Activated T-cell treated with anti-CD3 and anti-CD28 coated beads for 4 hours (primary cell): Measurements from ENCODE around the gene CENPQ.

Experiments used
- DNase-seq: peaks from one replicate; pipeline ENCODE4 v3.0.0-alpha.2; 2020

Gene CENPQ

GRCh38 chr6:49506569-49507111 lies 43.5 kb downstream of the CENPQ start:
- DNase-seq, result no peak

- DNase-seq, result no peak
These were observed 46.2 kb downstream of the CENPQ start for GRCh38 chr6:49509342-49509741.

GRCh38 chr6:49513153-49513989 lies 50.2 kb downstream of the CENPQ start:
- DNase-seq, result no peak

- DNase-seq, result no peak
These were observed 51.7 kb downstream of the CENPQ start for GRCh38 chr6:49514571-49515484.

GRCh38 chr6:49515485-49516146 lies 52.4 kb downstream of the CENPQ start:
- no peak for DNase-seq

GRCh38 chr6:49516147-49516505 lies 53.0 kb downstream of the CENPQ start:
- DNase-seq, result no peak

GRCh38 chr6:49517919-49518318 lies 54.7 kb downstream of the CENPQ start:
- DNase-seq, result no peak

GRCh38 chr6:49519660-49520059 lies 56.5 kb downstream of the CENPQ start:
- DNase-seq, result no peak

- DNase-seq, result no peak
These were observed 59.8 kb downstream of the CENPQ start for GRCh38 chr6:49522710-49523593.

- no peak for DNase-seq
These were observed 60.7 kb downstream of the CENPQ start for GRCh38 chr6:49523901-49524300.

- DNase-seq, result no peak
These were observed 61.4 kb downstream of the CENPQ start for GRCh38 chr6:49524541-49524940.

GRCh38 chr6:49526598-49526997 lies 63.4 kb downstream of the CENPQ start:
- DNase-seq, result no peak

- no peak for DNase-seq
These were observed 64.2 kb downstream of the CENPQ start for GRCh38 chr6:49527320-49527719.

GRCh38 chr6:49528571-49528970 lies 65.4 kb downstream of the CENPQ start:
- DNase-seq, result no peak

- no peak for DNase-seq
These were observed 67.1 kb downstream of the CENPQ start for GRCh38 chr6:49530141-49530776.

- DNase-seq, result no peak
These were observed 68.8 kb downstream of the CENPQ start for GRCh38 chr6:49531774-49532569.

GRCh38 chr6:49535795-49536194 lies 72.6 kb downstream of the CENPQ start:
- no peak for DNase-seq

GRCh38 chr6:49539102-49539501 lies 75.9 kb downstream of the CENPQ start:
- no peak for DNase-seq

GRCh38 chr6:49540614-49541013 lies 77.4 kb downstream of the CENPQ start:
- DNase-seq, result no peak

GRCh38 chr6:49541210-49541724 lies 78.1 kb downstream of the CENPQ start:
- no peak for DNase-seq
